B cell (primary cell): ENCODE results near the gene UBN1. TPM values are rescaled to one million over a fixed set of nuclear protein-coding genes. Genes with fewer than 3 reads are reported as not detected.

ENCODE experiments used
- ATAC-seq: fragments of 200-7000 bp; cut with Tn5 transposase; one replicate; pipeline ENCODE4 v1.10.0; 2021; ENCODE audit warnings: low read depth, mild to moderate bottlenecking, moderate number of reproducible peaks, moderate library complexity
- CTCF ChIA-PET: fragments of 350-600 bp; sonication (Branson Sonifier 250); formaldehyde crosslinking; loops from one replicate; lab custom pipeline; 2021; ENCODE audit warnings: antibody characterized with exemption, inconsistent platforms; lab: Charles Lee
- POLR2A ChIA-PET: fragments of 350-600 bp; sonication (Branson Sonifier 250); formaldehyde crosslinking; loops from one replicate; lab custom pipeline; 2021; ENCODE audit warnings: antibody characterized with exemption; lab: Charles Lee
- DNase-seq: peaks from one replicate; pipeline ENCODE4 v3.0.0; 2013
- H2AFZ ChIP-seq: 2 replicates; pipeline ENCODE4 v1.6.1; 2012; ENCODE audit warnings: mild to moderate bottlenecking, low read depth, low read length; ENCODE audit not compliant: insufficient read depth, poor library complexity, severe bottlenecking
- H3K27ac ChIP-seq, 2 donors: 1 replicate in 1 of 2; 2 replicates in 1 of 2; pipeline ENCODE4 v1.5.1; 2012 to 2013; ENCODE audit warnings: low read length in 2 of 2, mild to moderate bottlenecking in 2 of 2, moderate library complexity in 1 of 2
- H3K27me3 ChIP-seq, 4 experiments: fragments of 200-600 bp in 1 of 4; sonication (generic) in 1 of 4; replicated peaks in 1 of 4; 1 replicate in 2 of 4; 2 replicates in 2 of 4; pipeline versions ENCODE4 v1.6.1 to v1.7.0; 2013 to 2016; ENCODE audit warnings: low read length in 3 of 4, mild to moderate bottlenecking in 2 of 4, mixed read lengths in 1 of 4, moderate library complexity in 1 of 4; ENCODE audit not compliant: insufficient read depth in 4 of 4, control insufficient read depth in 3 of 4; ENCODE audit errors: control extremely low read depth in 1 of 4
- H3K36me3 ChIP-seq, 2 experiments: replicated peaks in 1 of 2; 1 replicate in 1 of 2; 2 replicates in 1 of 2; pipeline versions ENCODE4 v1.6.1 to v1.7.1; 2013; ENCODE audit warnings: low read length in 1 of 2; ENCODE audit not compliant: insufficient read depth in 2 of 2, control insufficient read depth in 1 of 2; ENCODE audit errors: control extremely low read depth in 1 of 2, extremely low read depth in 1 of 2
- H3K4me1 ChIP-seq, 2 donors: fragments of 200-600 bp in 1 of 2; sonication (generic) in 1 of 2; 1 replicate in 1 of 2; 2 replicates in 1 of 2; pipeline versions ENCODE4 v1.5.1 to v1.6.1; 2013 to 2017; ENCODE audit warnings: low read length in 2 of 2; ENCODE audit not compliant: control insufficient read depth in 2 of 2, insufficient read depth in 2 of 2
- H3K4me2 ChIP-seq: replicated peaks from 2 replicates; pipeline ENCODE3; 2012; ENCODE audit warnings: mild to moderate bottlenecking, low read depth, low read length; ENCODE audit not compliant: poor library complexity, severe bottlenecking
- H3K4me3 ChIP-seq, 5 experiments: fragments of 200-600 bp in 1 of 5; sonication (generic) in 1 of 5; 1 replicate in 3 of 5; 2 replicates in 2 of 5; pipeline versions ENCODE4 v1.5.1 to v1.7.0; 2011 to 2016; ENCODE audit warnings: low read length in 4 of 5, mild to moderate bottlenecking in 4 of 5, low read depth in 2 of 5, control low read depth in 1 of 5, moderate library complexity in 1 of 5; ENCODE audit not compliant: insufficient read depth in 1 of 5; ENCODE audit errors: control extremely low read depth in 1 of 5, extremely low read depth in 1 of 5
- H3K79me2 ChIP-seq: fragments of 200-600 bp; sonication (generic); one replicate; pipeline ENCODE4 v1.6.0; 2016; ENCODE audit warnings: low read length; ENCODE audit not compliant: control insufficient read depth, insufficient read depth
- H3K9ac ChIP-seq: fragments of 200-600 bp; sonication (generic); 2 replicates; pipeline ENCODE4 v1.6.1; 2017; ENCODE audit warnings: mild to moderate bottlenecking, low read length, moderate library complexity
- H3K9me3 ChIP-seq, 3 donors: one replicate each; pipeline versions ENCODE4 v1.6.1 to v1.7.1; 2013; ENCODE audit warnings: low read length in 2 of 3; ENCODE audit not compliant: control insufficient read depth in 2 of 3, insufficient read depth in 1 of 3; ENCODE audit errors: control extremely low read depth in 1 of 3
- H4K20me1 ChIP-seq: 2 replicates; pipeline ENCODE4 v1.6.0; 2012; ENCODE audit warnings: mild to moderate bottlenecking, low read length; ENCODE audit not compliant: insufficient read depth, control insufficient read depth, poor library complexity, severe bottlenecking
- H3K27ac Mint-ChIP-seq: one replicate; pipeline ENCODE4 v1.8.0; 2021; ENCODE audit warnings: mixed read lengths
- H3K27me3 Mint-ChIP-seq: one replicate; pipeline ENCODE4 v1.8.0; 2021; ENCODE audit warnings: mixed read lengths
- H3K4me1 Mint-ChIP-seq: one replicate; pipeline ENCODE4 v1.8.0; 2021; ENCODE audit warnings: mixed read lengths
- H3K4me3 Mint-ChIP-seq: one replicate; pipeline ENCODE4 v1.8.0; 2021; ENCODE audit warnings: mixed read lengths
- H3K9me3 Mint-ChIP-seq: one replicate; pipeline ENCODE4 v1.8.0; 2022; ENCODE audit warnings: mixed read lengths; ENCODE audit not compliant: insufficient read depth
- EZH2 ChIP-seq: IDR thresholded peaks from 2 replicates; pipeline ENCODE4 v1.6.1; 2012; ENCODE audit warnings: borderline replicate concordance, low read depth, mild to moderate bottlenecking, moderate library complexity, low read length; ENCODE audit not compliant: insufficient read depth, poor library complexity, severe bottlenecking
- WGBS: methylation state at CpG from one replicate; pipeline ENCODE4 v1.1.5; 2013; ENCODE audit warnings: missing lambda C conversion rate; ENCODE audit not compliant: insufficient coverage; 5-methylcytosine and 5-hydroxymethylcytosine counted together
- intact Hi-C: fragments of 100-400 bp; cut with micrococcal nuclease; formaldehyde crosslinking; loops from one replicate; pipeline ENCODE4 v1.10.0; 2022
- polyA plus RNA-seq: library from polyadenylated mRNA; depleted of rRNA; stranded (reverse); fragments of >200 nt; gene quantifications from 2 replicates; pipeline ENCODE4 v1.2.3, GENCODE V29; 2012
- total RNA-seq, 2 donors: library from RNA; stranded (reverse); fragments of 120-200 nt in 1 of 2; gene quantifications; 1 replicate in 1 of 2; 2 replicates in 1 of 2; pipeline versions ENCODE4 v1.2.3 to v1.2.4, GENCODE V29; 2013 to 2022
- TF ChIP-seq, protein P1 (sequence below): fragments of 200-600 bp; IDR thresholded peaks from one replicate; pipeline ENCODE4 v1.8.0; 2022; ENCODE audit warnings: antibody characterized with exemption, mild to moderate bottlenecking

The UBN1 gene
- total and polyA plus RNA-seq, 2 donors (not counting 1 experiment from before 2014, with no cell fraction given): 16.6 to 38.1 TPM

DNA sequence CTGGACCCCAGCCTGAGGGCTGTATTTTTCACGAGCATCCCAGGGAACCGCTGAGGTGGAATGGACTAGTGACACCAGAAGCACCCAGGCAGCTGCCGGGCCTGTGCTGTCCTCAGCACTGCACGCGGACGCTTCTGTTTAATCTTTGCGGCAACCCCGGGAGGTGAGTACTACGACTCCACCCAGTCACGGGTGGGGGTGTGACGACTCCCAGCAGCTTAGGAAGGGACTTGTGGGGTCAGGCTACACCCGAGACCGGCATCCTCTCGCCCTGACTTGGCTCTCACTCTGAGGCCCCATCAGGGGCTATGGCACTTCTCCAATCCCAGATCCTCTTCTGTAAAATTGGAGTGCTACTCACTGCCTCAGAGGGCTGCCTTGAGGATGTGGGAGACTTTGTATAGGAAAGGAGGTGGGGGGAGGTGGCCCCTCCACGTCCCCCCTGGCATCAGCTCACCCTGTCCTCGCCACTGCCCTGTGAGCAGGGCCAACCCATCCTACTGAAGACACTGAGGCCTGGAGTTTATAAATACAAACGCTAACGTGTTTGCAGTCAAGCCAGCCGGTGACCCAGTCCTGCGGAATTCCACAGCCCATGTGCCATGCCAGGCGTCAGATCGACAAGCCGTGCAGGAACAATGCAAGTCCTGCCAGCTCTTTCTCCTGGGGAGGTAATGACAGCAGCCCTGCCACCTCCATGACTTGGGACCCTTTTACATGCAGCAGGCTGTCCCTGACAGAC, 45.3 kb downstream of the UBN1 start:
- no peaks in the 10 kb centered on the region for H3K36me3 ChIP-seq
- H3K27me3 Mint-ChIP-seq: peaks cover 6% of the 10 kb centered on the region
- no peaks in the 10 kb centered on the region for H4K20me1 ChIP-seq
- no peaks in the 10 kb centered on the region for H3K9me3 Mint-ChIP-seq
- no peak overlapping the region for H3K4me2 ChIP-seq
- no peak for DNase-seq
- intact Hi-C loops: no loop called here
- no peak overlapping the region for H2AFZ ChIP-seq
- H3K4me1 Mint-ChIP-seq: no peaks in the 10 kb centered on the region
- H3K27ac Mint-ChIP-seq: no peak overlapping the region
- H3K27me3 ChIP-seq: no peaks in the 10 kb centered on the region
- no peak overlapping the region for H3K9ac ChIP-seq
- ChIA-PET POLR2A (no interaction called here), CTCF (no interaction called here)
- no peaks in the 10 kb centered on the region for H3K79me2 ChIP-seq
- ATAC-seq: no peak
- H3K4me1 ChIP-seq: no peaks in the 10 kb centered on the region
- 70% methylated on average over 21 of the region's 23 CpGs for WGBS
- H3K4me3 ChIP-seq: no peak overlapping the region
- no peaks in the 10 kb centered on the region for H3K9me3 ChIP-seq
- no peak for TF ChIP-seq EZH2
- TF ChIP-seq, protein P1, sequence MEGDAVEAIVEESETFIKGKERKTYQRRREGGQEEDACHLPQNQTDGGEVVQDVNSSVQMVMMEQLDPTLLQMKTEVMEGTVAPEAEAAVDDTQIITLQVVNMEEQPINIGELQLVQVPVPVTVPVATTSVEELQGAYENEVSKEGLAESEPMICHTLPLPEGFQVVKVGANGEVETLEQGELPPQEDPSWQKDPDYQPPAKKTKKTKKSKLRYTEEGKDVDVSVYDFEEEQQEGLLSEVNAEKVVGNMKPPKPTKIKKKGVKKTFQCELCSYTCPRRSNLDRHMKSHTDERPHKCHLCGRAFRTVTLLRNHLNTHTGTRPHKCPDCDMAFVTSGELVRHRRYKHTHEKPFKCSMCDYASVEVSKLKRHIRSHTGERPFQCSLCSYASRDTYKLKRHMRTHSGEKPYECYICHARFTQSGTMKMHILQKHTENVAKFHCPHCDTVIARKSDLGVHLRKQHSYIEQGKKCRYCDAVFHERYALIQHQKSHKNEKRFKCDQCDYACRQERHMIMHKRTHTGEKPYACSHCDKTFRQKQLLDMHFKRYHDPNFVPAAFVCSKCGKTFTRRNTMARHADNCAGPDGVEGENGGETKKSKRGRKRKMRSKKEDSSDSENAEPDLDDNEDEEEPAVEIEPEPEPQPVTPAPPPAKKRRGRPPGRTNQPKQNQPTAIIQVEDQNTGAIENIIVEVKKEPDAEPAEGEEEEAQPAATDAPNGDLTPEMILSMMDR: no peak
- H3K4me3 Mint-ChIP-seq: no peak overlapping the region
- H3K27ac ChIP-seq: no peak overlapping the region

DNA sequence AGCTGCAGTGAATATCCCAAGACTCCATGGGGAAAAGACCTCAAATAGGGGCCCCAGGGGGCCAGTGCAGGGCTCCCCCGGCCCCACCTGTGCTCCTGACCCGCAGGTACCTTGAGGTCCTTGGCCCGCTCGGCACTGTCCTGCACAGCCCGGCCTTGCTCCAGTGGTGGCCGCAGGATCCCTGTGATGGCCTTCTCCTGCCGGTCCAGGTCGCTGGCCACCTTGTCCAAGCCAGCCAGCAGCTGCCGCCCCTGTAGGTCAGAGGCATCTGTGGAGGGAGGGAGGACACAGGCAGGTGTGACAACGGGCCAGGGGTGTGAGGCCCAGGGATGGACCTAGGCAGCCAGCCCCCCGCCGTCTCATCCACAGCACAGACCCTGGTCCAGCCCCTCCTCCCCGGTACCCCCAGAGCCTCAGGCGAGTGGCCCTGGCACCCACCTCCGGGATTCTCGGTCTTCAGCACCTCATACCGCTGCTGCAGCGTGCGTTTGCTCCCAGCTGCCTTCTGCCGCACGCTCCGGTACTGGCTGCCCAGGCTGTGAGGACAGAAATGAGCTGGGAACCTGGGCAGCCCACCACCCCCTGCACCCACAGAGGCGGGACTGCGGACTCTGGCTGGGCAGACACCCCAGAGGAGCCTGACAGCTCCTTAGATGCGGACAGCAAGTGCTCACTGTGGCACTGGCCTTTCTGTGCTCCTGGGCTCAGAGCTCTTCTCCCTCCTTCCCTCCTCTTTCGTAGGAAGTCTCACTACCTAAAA, 46.0 kb downstream of the UBN1 start:
- H3K4me1 Mint-ChIP-seq: no peaks in the 10 kb centered on the region
- Histone ChIP-seq H3K27ac (no peak overlapping the region), H2AFZ (no peak overlapping the region), H3K4me3 (no peak overlapping the region), H3K9me3 (peaks cover 0 to 3% (median under 1%) of the 10 kb centered on the region in 3 donors), H4K20me1 (no peaks in the 10 kb centered on the region), H3K9ac (no peak overlapping the region), H3K4me2 (no peak overlapping the region), H3K79me2 (no peaks in the 10 kb centered on the region), H3K4me1 (no peaks in the 10 kb centered on the region), H3K27me3 (no peaks in the 10 kb centered on the region), H3K36me3 (no peaks in the 10 kb centered on the region)
- H3K27ac Mint-ChIP-seq: no peak overlapping the region
- no peak overlapping the region for H3K4me3 Mint-ChIP-seq
- TF ChIP-seq, protein P1: no peak
- ChIA-PET POLR2A (no interaction called here), CTCF (no interaction called here)
- DNase-seq (no peak), ATAC-seq (no peak)
- H3K27me3 Mint-ChIP-seq: peaks cover 8% of the 10 kb centered on the region
- WGBS: 98% methylated on average over 18 of the region's 26 CpGs
- peaks cover 1% of the 10 kb centered on the region for H3K9me3 Mint-ChIP-seq
- intact Hi-C loops: no loop called here
